Bronchial epithelial cell (primary cell): ENCODE data around the gene SFMBT1. TPM values are rescaled to one million over a fixed set of nuclear protein-coding genes. Genes with fewer than 3 reads are reported as not detected.

ENCODE experiments used
- DNase-seq: peaks from one replicate; pipeline ENCODE4 v3.0.0-alpha.2; 2010; ENCODE audit warnings: low read depth
- FAIRE-seq: peaks from 2 replicates; lab custom pipeline; 2011; peaks lifted over from hg19 to GRCh38; lab: Jason Lieb, UNC
- H3K27me3 ChIP-seq: 2 replicates; pipeline ENCODE4 v1.5.1; 2011; ENCODE audit warnings: low read length; ENCODE audit not compliant: control insufficient read depth, insufficient read depth
- H3K36me3 ChIP-seq: 2 replicates; pipeline ENCODE4 v1.5.1; 2011; ENCODE audit warnings: low read length; ENCODE audit not compliant: control insufficient read depth, insufficient read depth
- H3K4me3 ChIP-seq: 2 replicates; pipeline ENCODE4 v1.5.1; 2011; ENCODE audit warnings: mild to moderate bottlenecking, low read depth, low read length, control low read depth
- total RNA-seq: library from RNA; depleted of rRNA; stranded (reverse); fragments of >200 nt; gene quantifications from 2 replicates; pipeline ENCODE4 v1.2.1, GENCODE V29; 2014
- TF ChIP-seq, protein P1 (sequence below): IDR thresholded peaks from 2 replicates; pipeline ENCODE4 v1.5.1; 2011; ENCODE audit warnings: mild to moderate bottlenecking, moderate library complexity, low read length, control low read depth, inconsistent platforms; ENCODE audit not compliant: insufficient read depth, severe bottlenecking

Gene SFMBT1
- total RNA-seq, 1 donor from 2014 or later: 7.6 TPM

DNA sequence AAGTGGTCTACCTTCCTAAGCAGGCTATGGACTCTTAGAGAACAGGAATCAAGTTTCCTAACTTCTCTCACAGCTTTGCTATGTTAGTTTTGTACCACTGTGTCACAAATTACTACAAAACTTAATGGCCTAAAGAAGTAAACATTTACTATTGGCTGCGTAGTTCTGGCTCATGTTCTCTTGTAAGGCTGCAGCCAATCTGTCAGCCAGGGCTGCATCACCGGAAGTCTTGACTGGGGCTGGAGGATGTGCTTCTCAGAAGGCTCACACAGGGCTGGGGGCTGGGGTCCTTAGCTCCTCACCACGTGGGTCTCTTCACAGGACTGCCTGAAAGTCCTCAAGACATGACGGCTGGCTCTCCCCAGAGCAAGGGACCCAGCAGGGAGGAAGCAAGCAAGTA is 164.0 kb downstream of the SFMBT1 start:
- TF ChIP-seq, protein P1, sequence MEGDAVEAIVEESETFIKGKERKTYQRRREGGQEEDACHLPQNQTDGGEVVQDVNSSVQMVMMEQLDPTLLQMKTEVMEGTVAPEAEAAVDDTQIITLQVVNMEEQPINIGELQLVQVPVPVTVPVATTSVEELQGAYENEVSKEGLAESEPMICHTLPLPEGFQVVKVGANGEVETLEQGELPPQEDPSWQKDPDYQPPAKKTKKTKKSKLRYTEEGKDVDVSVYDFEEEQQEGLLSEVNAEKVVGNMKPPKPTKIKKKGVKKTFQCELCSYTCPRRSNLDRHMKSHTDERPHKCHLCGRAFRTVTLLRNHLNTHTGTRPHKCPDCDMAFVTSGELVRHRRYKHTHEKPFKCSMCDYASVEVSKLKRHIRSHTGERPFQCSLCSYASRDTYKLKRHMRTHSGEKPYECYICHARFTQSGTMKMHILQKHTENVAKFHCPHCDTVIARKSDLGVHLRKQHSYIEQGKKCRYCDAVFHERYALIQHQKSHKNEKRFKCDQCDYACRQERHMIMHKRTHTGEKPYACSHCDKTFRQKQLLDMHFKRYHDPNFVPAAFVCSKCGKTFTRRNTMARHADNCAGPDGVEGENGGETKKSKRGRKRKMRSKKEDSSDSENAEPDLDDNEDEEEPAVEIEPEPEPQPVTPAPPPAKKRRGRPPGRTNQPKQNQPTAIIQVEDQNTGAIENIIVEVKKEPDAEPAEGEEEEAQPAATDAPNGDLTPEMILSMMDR: no peak
- no peak for DNase-seq
- peaks cover 2% of the 10 kb centered on the region for H3K36me3 ChIP-seq
- H3K27me3 ChIP-seq: no peaks in the 10 kb centered on the region
- FAIRE-seq: no peak
- H3K4me3 ChIP-seq: no peak overlapping the region

DNA sequence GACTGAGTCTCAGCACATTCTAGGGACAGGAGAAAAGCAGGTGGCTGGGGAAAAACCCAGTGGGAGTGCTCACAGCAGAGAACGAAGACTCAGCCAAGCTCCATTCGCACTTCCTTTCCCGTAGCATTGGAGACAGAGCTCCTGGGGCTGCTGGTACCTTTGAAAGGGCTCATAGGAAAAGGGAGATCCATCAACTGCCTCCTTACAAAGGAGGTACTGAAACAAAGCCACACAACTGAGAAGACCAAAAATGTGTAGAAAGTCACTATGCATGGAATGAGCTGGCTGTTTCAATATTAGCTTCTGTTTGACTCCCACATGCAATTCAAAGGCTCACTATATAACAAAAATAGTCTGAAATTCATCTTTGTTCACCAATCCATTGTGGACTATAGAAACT is 165.4 kb downstream of the SFMBT1 start:
- DNase-seq: no peak
- FAIRE-seq: peak; percentile 72
- H3K36me3 ChIP-seq: peaks cover under 1% of the 10 kb centered on the region
- H3K27me3 ChIP-seq: no peaks in the 10 kb centered on the region
- TF ChIP-seq, protein P1: no peak
- no peak overlapping the region for H3K4me3 ChIP-seq

DNA sequence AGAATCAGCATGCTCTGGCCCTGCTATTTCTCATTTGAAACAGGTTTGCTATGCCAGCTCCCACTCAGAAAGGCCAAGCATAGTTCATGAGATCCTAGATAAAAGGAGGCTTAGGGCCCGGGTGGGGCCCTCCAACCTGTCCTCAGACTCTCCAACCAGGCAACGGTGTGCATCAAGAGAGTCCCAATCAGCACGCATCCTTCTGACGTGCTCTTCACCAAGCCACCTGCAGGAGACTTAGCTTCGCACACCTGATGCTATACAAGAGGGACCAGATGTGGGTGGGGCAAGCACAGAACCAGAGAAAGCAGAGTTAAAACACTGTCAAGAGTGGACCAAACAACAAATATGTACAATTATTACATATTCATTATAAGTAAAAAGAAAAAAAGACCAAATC is 165.8 kb downstream of the SFMBT1 start:
- no peak for FAIRE-seq
- H3K36me3 ChIP-seq: no peaks in the 10 kb centered on the region
- H3K4me3 ChIP-seq: no peak overlapping the region
- TF ChIP-seq, protein P1: no peak
- no peak for DNase-seq
- no peaks in the 10 kb centered on the region for H3K27me3 ChIP-seq

DNA sequence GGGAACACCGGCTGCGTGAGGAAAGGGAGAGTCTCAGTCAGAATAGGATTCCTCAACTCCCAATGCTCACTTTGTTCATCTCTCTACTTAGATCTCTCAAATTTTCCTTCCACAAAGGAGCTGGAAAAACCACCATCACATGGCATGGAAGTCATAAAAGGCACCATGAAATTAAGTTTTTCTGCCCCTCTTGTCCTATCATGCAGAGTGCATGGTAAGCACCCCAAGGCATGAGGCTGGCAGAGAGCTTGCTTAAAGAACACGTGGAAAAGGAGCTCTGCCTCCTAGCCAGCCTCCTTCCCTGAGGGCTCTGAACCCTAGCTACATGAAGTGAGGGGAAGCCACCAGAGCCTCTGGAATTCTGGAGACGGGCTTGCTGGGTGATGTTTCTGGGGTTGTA is 166.3 kb downstream of the SFMBT1 start:
- no peaks in the 10 kb centered on the region for H3K36me3 ChIP-seq
- DNase-seq: no peak
- H3K4me3 ChIP-seq: no peak overlapping the region
- TF ChIP-seq, protein P1: no peak
- no peak for FAIRE-seq
- H3K27me3 ChIP-seq: no peaks in the 10 kb centered on the region

DNA sequence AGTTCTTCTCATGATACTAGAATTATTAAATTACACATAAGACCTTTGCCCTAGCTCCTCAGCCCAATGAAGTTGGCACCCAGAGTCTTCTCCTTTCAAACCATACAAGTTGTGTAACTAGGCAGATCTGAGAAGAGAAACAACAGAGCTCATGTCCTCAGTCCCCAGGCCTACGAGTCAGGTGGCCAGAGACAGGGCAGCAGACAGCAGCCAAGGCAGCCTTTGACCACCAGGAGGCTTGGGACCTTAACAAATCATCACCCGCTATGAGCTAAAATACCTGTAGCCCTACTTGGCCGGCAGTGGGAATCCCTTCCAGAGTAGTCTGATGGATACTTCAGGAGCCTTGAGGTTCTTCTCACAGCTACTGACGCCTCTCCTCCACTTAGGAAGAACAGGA is 166.8 kb downstream of the SFMBT1 start:
- no peak for DNase-seq
- H3K36me3 ChIP-seq: no peaks in the 10 kb centered on the region
- H3K27me3 ChIP-seq: no peaks in the 10 kb centered on the region
- no peak overlapping the region for H3K4me3 ChIP-seq
- no peak for FAIRE-seq
- TF ChIP-seq, protein P1: no peak

DNA sequence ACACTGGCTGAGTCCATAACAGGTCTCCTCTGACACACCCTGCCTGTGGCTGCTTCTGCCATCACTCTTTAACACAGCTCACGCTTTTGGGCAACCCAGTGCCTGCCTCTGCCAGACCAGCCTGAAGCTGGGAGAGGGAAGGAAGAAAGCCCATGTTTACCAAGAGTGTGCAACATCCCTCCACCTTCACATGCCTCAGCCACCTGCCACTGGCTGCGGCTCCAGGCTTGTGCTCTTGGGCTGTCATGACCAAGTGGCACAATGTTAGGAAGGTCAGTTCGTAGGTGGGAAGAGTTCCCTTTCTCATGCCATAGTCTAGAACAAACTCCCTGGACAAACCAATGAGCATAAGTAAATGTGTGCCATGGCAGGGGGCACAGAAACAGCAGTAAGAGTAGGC is 168.8 kb downstream of the SFMBT1 start:
- TF ChIP-seq, protein P1: no peak
- no peak for FAIRE-seq
- Histone ChIP-seq H3K36me3 (no peaks in the 10 kb centered on the region), H3K27me3 (no peaks in the 10 kb centered on the region), H3K4me3 (no peak overlapping the region)
- no peak for DNase-seq
